Stimulated activated CD4-positive, alpha-beta T cell treated with anti-CD3 and anti-CD28 coated beads, Interleukin-4, amount 100 ng/mL, for 4 hours (primary cell): ENCODE measurements around the gene CACNB4.
"Not testable (repeated sequence)": the region's sequence is repeated elsewhere in the genome, so short reads cannot be mapped to it uniquely, and the experiment has no call there.

Experiments
- DNase-seq, 2 experiments: peaks; one replicate each; pipeline ENCODE4 v3.0.0-alpha.2; 2020

CACNB4 gene

DNA sequence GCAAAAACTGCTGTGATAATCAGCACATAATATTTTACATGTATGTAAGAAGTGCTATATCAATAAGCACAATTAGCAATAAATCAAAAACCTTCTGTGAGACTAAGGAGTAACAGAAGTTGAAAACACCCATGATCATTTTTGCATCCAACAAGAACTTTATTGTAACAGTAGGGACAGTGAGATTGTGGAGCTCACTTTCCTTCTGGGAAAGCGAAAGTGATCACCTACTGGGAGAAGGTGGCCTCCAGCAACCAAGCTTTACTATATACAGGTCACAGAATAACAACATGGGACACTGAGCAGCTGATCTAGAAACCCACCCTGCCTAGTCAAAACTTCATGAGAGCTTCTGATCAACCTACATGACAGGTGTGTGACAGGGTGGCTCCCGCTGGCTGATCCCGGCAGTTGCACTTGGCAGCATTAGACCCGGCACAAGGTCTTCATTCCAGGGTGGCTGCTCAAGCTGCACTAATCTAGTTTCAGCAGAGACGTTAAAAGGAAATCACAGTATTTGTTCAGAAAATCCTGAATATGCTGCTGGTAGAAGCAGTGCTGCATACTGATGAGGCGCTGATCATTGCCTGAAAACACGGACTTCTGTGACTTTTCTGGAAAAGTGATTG lies 207.2 kb downstream of the CACNB4 start:
- no peak for DNase-seq

DNA sequence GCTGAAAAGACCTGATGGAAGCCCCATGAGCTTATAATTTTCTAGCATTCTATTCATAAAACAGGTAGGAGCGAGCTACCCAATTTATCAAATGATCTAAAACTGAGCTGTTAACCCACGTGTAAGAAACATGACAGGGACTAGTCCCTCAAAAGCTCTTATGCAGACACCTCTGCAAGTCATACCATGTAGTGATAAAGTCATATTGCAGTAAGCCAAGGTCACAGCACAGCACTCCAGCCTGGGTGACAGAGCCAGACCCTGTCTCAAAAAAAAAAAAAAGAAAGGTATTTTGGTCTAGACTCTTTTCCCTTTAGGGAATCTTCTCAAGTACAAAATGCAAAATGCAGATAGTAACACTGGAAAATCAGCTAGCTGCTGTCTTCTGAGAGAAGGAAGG lies 211.7 kb downstream of the CACNB4 start:
- DNase-seq = no peak

DNA sequence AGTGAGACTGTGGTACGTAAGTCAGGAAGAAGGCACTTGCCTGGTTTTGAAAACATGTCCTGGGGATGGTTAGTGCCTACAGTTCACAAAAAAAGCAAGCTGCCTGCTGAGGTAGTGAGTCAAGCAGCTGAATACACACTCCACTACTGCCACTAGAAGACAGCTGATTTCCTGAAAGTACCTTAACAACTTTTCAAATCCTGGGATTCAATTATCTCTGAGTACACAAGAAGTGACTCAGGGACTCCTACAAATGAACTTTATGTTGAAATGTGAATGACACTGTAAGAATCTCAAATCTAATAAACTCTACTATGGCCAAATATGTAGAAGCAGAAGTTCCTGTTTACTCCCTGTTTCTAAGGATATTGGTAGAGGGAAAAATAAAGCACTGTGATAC lies 212.6 kb downstream of the CACNB4 start:
- DNase-seq = no peak

DNA sequence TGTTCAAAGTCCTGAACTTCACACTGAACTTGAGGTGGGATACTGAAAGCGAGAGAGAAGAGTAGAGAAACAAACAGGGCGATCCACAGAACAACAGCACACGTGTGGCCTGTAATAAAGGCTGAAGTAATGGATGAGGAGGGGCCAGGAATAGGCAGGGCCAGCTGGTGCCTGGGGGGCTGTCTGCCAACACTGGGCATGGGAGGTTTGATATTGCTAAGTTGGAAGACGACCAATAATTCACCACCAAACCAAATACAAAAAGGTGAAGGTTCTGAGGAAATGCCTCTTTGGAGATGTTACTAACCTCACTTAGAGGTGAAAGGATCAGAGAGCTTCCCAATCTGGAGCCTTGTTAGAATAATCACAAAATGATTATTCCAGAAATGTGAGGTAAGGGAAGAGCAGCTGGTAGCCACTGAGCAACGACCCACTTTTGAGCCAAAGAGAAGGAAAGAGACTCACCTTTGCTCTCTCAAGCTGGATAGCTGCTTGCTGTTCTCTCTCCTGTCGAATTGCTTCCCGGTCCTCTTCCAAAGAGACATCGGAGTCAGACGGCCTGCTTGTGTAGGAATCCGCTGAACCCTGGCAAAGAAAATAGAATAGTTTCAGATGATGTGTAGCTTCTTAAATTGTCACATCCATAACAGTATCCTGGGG lies 215.9 kb downstream of the CACNB4 start:
- no peak for DNase-seq

DNA sequence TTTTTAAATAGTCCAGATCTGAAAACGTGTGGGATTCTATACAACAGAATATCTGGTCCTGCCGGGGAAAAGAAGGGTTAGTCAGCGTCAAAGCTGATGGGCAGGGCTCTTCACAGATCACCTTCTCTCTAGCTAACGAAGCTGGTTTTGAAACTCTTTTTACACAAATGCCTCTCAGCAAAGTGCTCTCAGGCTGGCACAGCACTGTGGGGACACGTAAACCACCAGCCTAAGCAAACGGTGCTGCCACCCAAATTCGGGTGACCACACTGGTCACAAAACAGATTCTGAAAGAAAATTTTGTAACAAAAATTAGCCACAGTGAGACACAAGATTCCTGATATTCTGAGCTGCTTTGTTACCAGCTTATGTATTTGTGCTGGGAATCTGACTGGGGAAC lies 217.5 kb downstream of the CACNB4 start:
- no peak for DNase-seq

DNA sequence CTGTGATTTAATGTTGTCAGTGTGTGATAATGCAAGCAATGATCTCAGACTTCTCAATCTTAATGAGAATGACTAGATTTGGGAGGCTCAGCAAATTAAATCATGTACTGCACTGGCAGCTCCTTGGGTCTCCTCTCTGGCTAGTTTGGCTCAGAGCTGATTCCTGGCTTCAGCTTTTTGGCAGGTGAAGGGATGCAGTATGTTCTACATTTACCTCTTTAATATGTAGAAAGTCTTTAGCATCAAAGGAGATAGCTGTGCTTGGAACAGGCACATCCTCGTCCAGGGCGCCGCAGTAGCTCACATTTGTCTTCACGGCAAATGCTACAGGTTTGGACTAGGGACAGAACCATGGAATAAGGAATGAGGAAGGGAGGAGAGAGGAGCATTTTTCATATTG lies 218.3 kb downstream of the CACNB4 start:
- DNase-seq = no peak

DNA sequence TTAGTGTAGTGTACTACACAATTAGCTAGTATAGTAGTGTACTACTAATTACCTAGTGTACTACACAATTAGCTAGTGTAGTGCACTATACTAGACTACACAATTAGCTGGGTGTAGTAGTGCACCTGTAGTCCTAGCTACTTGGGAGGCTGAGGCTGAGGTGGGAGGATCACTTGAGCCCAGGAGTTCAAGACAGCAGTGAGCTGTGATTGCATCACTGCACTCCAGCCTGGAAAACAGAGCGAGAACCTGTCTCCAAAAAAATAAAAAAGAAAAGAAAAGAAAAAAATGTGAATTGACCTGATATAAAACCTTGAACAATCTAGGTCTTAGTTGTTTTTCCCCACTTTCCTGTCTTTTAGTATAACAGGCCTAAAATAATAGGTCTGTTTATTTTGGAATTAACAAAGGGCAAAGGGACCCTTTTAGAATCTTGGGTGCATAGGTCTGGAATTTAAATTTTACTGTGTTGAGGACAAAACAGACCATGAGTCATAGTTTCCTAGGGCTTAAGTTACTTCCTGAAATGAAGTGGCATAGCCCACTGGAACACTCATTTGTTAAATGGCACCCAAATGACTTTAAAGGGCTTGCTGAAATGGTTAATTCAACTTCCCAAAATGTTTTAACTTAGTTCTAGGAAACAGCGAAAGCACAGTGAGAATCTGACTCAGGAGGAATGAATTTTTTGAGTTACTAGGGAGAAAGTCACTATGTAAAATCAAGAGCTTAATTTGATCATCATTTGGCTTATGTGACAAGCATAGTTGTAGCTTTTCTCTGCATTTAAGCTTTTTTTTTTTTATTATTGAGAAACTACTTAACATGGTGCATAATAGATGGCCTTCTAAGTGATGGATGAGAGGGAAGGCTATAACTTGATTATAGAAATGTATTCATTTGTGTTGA lies 219.9 kb downstream of the CACNB4 start:
- DNase-seq = no peak

DNA sequence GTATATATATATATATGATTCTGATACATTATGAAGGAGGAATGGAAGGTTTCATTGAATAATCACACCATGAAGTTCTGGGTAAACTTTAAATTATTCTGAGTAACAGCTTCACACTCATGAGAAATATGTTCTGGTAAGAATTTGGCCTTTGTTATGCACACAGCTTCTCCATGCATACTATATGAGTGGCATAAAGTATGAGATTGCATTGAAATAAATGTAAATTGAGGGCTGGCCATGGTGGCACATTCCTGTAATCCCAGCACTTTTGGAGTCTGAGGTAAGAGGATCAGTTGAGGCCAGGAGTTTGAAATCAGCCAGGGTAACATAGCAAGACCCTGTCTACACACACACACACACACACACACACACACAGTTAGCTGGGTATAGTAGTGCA lies 220.6 kb downstream of the CACNB4 start:
- DNase-seq = no peak

DNA sequence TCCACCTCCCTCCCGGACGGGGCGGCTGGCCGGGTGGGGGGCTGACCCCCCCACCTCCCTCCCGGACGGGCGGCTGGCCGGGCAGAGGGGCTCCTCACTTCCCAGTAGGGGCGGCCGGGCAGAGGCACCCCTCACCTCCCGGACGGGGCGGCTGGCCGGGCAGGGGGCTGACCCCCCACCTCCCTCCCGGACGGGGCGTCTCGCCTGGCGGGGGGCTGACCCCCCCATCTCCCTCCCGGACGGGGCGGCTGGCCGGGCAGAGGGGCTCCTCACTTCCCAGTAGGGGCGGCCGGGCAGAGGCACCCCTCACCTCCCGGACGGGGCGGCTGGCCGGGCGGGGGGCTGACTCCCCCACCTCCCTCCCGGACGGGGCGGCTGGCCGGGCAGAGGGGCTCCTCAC lies 223.2 kb downstream of the CACNB4 start:
- not testable (repeated sequence) for DNase-seq

DNA sequence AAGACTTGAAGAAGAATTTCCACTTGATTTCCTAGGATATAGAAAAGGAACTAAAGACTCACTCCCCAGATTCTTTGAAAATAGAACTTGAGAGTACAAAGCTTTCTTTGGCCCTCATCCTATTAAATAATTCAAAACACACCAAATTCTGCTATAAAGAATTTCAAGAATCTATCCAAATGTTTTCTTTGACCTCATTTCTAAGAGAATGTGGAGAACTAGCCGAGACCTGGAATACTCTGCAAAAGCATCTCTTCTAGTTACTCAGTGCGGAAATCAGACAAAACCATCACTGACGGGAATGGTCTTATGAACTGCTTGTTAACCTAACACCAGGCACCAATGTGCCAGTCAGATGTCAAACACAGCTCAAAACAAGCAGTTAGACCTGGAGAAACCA lies 226.4 kb downstream of the CACNB4 start:
- no peak for DNase-seq

DNA sequence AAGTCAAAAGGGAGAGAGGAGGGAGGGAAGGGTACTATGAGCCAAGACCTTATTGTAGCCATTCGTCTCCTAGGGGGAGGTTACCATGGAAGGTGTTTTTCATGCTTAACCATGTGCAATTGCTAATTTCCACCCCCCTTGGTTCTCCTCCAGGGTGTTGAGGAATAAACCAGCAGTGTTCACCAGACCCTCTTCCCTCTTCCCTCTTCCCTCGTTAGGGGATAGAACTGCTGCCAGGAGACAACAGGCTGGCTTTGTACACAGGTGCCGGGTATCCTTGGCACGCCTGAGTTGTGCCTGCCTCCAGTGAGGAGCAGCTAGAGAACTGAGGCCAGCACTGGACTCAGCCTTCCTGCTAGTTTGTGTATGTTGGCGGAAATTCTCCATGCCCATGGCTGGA lies 229.6 kb downstream of the CACNB4 start:
- DNase-seq = no peak

DNA sequence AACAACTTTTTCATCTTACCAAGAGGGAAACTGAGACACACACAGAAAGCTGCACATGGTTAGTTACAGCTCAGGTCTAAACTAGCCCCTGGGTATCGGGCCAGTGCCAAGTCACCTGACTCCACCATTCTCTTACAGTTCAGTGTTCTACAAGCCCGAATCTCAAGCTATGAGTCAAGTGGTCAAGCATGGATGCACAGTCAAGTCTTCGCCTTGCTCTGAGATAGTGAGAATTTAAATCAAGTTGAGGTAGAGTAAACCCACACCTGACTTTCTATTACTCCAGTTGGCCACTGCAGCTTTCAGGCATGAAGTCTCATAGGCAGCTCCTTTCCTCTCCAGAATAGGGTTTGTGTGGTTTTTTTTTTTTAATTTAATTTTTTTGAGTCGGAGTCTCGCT lies 236.1 kb downstream of the CACNB4 start:
- DNase-seq = no peak

DNA sequence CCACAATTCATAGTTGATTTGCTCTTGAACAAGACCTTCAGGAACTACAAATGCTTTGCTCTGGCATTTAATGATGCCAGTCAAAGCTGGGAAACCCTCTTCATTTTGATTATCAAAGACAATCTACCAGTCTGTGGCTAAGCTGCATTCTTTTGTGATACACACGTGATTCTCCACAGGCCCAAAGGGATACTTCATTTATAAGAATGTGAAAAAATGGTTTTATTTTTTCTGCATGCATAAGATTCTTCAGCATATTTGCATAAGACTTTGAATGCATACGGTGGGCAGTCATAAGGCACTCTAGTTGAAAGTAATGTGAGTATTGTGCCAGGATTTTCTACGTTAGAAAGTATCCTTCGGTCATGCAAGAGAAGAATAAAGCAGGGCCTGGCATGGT lies 237.7 kb downstream of the CACNB4 start:
- DNase-seq = no peak

DNA sequence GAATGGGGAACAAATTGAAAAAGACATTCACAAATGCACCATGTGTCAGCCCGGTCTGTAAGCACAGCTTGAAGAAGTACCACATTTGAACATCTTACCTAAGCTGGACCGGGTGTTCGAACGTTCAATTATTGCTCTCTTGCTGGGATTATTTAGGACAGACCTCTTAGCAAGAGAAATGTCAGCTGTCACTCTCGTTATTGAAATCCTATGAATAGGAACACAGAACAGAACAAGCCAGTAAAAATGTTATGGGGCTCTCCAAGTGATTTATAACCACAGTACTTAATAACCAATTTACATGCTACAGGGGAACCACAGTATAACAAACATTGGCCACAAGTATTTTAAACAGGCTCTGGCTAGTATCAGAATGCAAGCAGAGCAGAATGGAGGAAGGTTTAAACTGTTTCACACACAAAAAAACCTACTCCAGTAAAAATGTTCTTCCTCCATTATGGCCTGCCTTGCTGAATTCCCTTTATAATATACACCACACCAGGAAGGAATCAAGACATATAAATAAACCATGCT lies 238.2 kb downstream of the CACNB4 start:
- DNase-seq = no peak

DNA sequence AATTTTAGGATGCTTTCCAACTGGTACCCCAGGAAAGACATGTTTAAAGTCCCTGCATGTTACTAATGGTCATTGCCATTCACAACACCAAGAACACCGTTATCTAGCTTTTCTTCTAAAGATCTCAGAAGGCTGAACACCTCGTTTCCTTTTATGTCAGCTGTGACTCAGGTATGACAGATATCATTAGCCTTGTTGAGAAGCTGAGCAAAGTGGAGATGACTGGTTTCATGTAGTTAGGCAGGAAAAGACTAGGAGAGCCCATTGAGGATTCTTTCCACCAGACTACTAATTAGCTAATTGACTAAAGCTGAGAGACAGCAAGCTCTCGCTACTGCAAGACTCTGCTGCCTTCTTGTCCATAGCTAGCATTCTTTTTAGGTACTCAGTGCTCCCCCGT lies 238.6 kb downstream of the CACNB4 start:
- no peak for DNase-seq

DNA sequence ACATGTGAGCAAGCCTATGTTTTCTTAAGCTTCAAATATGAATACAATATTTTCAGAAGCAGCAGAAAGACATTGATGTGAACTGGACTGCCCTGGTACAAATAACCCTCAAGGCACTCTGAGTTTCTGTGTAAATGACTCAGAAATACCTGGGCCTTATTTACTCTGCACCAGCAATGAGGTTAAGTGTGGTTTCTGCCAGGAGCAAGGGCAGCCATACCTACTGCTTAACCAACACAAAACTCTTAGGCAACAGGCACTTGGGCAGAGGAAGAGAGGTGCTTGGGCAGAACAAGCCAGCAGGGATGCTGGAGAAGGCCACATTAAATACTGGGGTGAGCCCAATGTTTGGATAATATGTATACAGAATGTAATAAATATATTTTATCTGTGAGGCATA lies 241.2 kb downstream of the CACNB4 start:
- no peak for DNase-seq

DNA sequence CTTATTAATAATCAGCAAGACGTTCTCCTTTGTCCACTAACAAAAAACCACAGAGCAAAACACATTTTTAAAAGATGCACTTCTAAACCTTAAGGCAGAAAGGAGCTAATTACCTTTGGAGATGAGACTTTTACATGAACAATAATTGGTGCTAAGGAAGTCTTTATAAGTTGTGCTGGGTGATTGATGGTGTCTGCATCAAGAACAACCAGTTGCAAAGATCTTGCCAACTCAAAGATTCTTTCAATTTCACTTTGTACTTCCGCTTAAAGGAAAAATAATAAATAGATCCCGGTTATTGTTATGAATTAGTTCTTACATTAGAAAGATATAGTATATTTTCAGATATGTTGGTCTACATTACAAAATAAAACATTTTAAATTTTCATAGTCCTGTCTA lies 243.7 kb downstream of the CACNB4 start:
- DNase-seq = no peak

DNA sequence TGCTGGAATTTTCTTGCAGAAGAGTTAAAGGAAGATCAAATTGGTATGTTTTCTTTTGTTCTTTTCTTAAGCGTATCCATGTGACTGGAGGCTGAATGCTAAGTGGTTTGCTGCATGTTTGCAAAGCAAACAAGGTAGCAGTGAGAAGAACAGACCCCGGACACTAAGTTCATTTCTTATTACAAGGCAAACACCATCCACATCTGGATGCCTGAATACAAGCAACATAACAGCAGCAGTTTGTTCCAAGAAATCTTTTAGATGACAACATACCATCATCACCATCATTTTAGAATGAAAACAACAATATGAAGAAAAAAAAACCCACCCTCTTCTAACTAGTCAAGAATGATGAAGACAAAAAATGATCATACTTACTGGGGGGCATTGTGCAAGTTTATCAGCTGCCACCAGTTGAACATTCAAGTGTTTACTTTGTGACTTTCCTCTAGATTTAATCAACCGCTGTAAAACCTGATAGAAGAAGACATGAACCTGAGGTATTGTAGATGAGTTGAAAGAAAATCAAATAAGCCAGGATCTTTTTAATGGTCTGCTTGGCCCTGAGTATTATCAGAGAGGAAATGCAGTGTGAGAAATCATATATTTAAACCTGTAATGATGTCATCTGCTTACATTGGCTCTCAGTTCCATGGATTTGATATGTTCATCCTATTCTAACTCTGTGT lies 245.6 kb downstream of the CACNB4 start:
- no peak for DNase-seq

DNA sequence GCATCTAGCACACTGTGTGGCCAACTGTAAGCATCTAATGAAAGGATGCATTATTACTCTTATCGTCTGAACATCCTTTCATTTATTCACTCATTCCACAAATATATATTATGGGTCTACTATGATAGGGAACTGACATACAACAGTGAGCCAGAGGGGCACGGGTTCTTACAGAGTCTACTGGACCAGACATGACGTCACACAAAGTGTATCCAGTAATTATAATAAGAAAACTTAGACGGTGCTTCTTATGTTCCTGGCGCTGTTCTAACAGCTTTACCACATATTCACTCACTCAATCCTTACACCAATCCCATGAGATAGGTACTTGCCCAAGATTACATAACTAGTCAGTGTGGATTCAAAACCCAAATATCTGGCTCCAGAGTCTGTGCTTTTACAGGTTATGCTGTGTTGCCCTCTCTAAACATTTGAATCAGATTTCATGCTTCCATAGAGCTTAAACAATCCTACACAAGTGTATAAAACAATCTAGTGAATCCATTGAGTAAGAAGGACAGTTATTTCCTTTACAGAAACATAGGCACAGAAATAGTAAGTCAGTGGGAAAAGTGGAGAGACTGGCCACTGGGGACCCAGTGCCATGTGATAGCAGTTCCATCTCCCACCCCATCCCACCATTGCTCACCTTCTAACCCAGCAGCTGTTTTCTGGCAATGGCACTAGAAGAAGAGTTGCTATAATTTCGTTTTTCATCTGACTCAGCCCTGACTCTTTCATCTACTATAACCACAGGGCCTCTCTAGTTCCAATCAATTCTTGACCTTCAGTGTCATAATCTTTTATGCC lies 246.4 kb downstream of the CACNB4 start:
- no peak for DNase-seq

DNA sequence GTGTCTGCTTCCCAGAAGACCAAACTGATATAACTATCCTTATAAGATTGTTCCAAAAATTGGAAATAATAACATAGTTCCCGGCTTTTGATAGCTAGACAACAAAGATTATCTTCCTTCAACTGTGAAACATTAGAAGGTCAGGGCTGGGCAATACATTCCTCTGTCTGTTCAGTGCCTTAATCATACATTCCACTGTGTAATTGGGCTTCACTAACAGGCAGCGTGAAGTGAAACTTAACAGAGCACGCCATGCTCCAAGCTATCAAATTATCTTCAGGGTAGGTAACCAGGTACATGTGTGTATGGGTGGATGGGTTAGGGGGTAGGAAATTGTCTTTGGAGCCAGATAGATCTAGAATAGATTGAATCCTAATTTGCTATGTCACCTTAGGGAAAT lies 247.1 kb downstream of the CACNB4 start:
- DNase-seq = no peak

DNA sequence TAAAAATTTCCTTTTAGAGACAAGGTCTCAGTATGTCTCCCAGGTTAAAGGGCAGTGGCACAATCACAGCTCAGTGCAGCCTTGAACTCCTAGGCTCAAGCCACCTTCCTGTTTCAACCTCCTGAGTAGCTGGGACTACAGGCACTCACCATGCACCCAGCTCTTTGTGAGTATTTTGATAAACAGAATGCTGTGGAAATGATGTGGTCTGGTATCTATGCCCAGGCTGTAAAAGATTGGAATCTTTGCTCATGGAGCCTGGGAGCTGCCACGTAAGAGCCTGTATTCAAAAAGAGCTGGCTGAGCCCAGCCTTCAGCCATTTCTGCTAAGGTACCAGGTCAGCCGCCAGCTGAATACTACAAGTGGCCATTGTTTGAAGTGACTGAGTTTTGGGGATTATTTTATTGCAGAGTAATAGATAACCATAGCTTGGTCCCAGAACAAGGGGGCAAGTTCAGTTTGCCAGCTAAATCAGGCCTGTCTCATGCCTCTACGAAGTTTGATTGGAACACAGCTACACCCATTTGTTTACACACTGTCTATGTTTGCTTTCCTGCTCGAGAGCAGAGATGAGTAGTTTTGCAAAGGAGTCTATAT lies 249.3 kb downstream of the CACNB4 start:
- DNase-seq = no peak

DNA sequence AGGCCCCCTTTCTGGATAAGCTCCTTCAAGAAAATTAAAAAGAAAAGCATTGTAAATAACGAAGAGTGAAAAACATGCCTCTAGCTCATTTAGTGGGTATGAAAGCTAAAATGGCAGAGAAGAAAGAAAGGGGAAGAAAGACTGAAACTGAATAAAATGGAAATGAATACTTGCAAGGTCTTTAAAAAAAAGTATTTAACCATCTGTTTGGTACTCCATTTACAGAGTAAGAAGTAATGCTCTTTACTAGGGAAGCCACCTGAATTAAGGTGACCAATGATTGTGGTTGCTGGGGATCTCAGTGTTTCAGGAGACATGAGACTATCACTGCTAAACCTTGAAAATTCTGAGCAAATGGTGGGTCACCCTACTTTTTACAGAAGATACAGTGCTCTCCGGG lies 253.0 kb downstream of the CACNB4 start:
- no peak for DNase-seq
